ENCODE data around the gene LMBR1L. TPM values are rescaled to one million over a fixed set of nuclear protein-coding genes. Genes with fewer than 3 reads are reported as not detected.

LMBR1L gene
- total RNA-seq, 1 experiment from 2014 or later, result 78.2 TPM

- Mint-ChIP-seq H3K27me3 (ENCODE audit: low read depth) (no peaks in the 10 kb centered on the region; the same call in 1 of the 2 replicates), H3K36me3 (peaks cover 28% of the 10 kb centered on the region), H3K4me3 (no peak overlapping the region), H3K9me3 (no peaks in the 10 kb centered on the region), H3K27ac (no peak overlapping the region), H3K4me1 (peaks cover 19% of the 10 kb centered on the region)
- ChIA-PET CTCF (interaction anchor here (0.7 to 3.0 kb wide), 5 partner anchors 12 to 214 kb away, joined by 3 to 13 read pairs (median 9); partner anchors contain the start of gene LMBR1L), POLR2A (interaction anchor here (0.6 to 0.8 kb wide), 2 partner anchors 102 to 105 kb away, joined by 4 read pairs; no protein-coding TSS in a partner anchor)
- no peak for ATAC-seq
- DNase-seq (ENCODE audit: low spot score), result no peak
- no peak for TF ChIP-seq ZNF512 (CRISPR knock-in tag; IDR thresholded peaks at IDR 0.05; ENCODE audit: borderline replicate concordance)
These were observed 22.4 kb upstream of the LMBR1L start for GRCh38 chr12:49133014-49133413.

DNA sequence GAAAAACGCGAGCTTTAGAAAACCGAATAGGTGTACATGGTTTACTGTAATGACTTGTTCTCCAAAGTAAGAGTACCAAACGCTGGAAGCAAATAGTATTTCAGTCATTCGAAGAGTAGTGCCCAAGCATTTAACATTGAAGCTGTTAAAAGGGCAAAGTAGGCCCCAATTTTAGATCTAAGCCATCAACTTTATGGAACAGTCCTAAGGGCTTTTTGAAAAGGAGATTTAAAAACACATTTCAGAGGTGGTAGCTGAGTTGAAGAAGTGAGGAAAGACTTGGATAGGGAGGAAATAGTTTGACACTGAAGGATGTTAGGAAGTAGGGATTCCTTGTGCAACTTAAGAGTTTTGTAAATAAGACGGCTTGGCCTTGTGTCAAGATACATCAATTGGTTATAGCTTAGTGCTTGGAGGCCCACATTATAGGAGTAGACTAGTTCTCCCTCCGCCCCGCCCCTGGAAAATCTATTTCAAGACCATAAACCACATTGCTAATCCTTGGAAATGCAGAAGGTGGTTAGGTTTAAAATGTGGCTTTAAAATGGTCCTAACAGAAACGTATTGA is 21.3 kb upstream of the LMBR1L start:
- H3K4me3 Mint-ChIP-seq, result peak overlapping the region; percentile 63
- ChIA-PET CTCF (interaction anchor here (0.7 to 3.4 kb wide), 12 partner anchors 8 to 216 kb away, joined by 3 to 32 read pairs (median 9); partner anchors contain the start of gene DHH), POLR2A (interaction anchor here (0.9 to 2.0 kb wide), 2 partner anchors 56 to 101 kb away, joined by 4 to 10 read pairs; no protein-coding TSS in a partner anchor)
- H3K27me3 Mint-ChIP-seq (ENCODE audit: low read depth), result no peaks in the 10 kb centered on the region; the same call in 1 of the 2 replicates
- no peaks in the 10 kb centered on the region for H3K9me3 Mint-ChIP-seq
- DNase-seq (ENCODE audit: low spot score), result no peak
- TF ChIP-seq, protein P1, sequence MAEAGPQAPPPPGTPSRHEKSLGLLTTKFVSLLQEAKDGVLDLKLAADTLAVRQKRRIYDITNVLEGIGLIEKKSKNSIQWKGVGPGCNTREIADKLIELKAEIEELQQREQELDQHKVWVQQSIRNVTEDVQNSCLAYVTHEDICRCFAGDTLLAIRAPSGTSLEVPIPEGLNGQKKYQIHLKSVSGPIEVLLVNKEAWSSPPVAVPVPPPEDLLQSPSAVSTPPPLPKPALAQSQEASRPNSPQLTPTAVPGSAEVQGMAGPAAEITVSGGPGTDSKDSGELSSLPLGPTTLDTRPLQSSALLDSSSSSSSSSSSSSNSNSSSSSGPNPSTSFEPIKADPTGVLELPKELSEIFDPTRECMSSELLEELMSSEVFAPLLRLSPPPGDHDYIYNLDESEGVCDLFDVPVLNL (CRISPR knock-in tag; IDR thresholded peaks at IDR 0.05; ENCODE audit: borderline replicate concordance, low read depth), result no peak
- TF ChIP-seq GRHL2 (CRISPR knock-in tag; IDR thresholded peaks at IDR 0.05; ENCODE audit: insufficient replicate concordance, severe bottlenecking), result no peak
- no peak for TF ChIP-seq ZNF138 (CRISPR knock-in tag; conservative IDR thresholded peaks at IDR 0.05)
- TF ChIP-seq MYBL2 (CRISPR knock-in tag; IDR thresholded peaks at IDR 0.05), result no peak
- TF ChIP-seq SOX15 (CRISPR knock-in tag; IDR thresholded peaks at IDR 0.05), result no peak
- TF ChIP-seq OVOL2 (CRISPR knock-in tag; IDR thresholded peaks at IDR 0.05; ENCODE audit: borderline replicate concordance), result no peak
- no peak for TF ChIP-seq FOXP1 (CRISPR knock-in tag; IDR thresholded peaks at IDR 0.05; ENCODE audit: borderline replicate concordance)
- TF ChIP-seq ERG (CRISPR knock-in tag; IDR thresholded peaks at IDR 0.05), result no peak
- no peak for TF ChIP-seq NR3C1 (CRISPR knock-in tag; conservative IDR thresholded peaks at IDR 0.05; ENCODE audit: low read depth)
- TF ChIP-seq ZNF121 (CRISPR knock-in tag; IDR thresholded peaks at IDR 0.05), result no peak
- no peak for TF ChIP-seq ZSCAN18 (CRISPR knock-in tag; IDR thresholded peaks at IDR 0.05)
- TF ChIP-seq GABPB1 (CRISPR knock-in tag; IDR thresholded peaks at IDR 0.05), result no peak
- TF ChIP-seq, protein P2, sequence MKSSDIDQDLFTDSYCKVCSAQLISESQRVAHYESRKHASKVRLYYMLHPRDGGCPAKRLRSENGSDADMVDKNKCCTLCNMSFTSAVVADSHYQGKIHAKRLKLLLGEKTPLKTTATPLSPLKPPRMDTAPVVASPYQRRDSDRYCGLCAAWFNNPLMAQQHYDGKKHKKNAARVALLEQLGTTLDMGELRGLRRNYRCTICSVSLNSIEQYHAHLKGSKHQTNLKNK (CRISPR knock-in tag; IDR thresholded peaks at IDR 0.05), result no peak
- no peak for TF ChIP-seq TCF7 (CRISPR knock-in tag; IDR thresholded peaks at IDR 0.05; ENCODE audit: low read depth)
- TF ChIP-seq NFYB (CRISPR knock-in tag; conservative IDR thresholded peaks at IDR 0.05; ENCODE audit: low read depth), result no peak
- TF ChIP-seq TP53 (CRISPR knock-in tag; IDR thresholded peaks at IDR 0.05), result no peak
- TF ChIP-seq NR1H2 (CRISPR knock-in tag; IDR thresholded peaks at IDR 0.05), result no peak
- TF ChIP-seq NFATC4 (CRISPR knock-in tag; IDR thresholded peaks at IDR 0.05), result no peak
- H3K4me1 Mint-ChIP-seq, result peaks cover 19% of the 10 kb centered on the region
- ATAC-seq, result no peak
- H3K27ac Mint-ChIP-seq, result no peak overlapping the region
- peaks cover 38% of the 10 kb centered on the region for H3K36me3 Mint-ChIP-seq
